GM19351 (cell line): ENCODE measurements around the gene IRAK3.
A peak's percentile ranks its signal among the peaks of the same experiment; 100 is the strongest.
"Not testable (repeated sequence)": the region's sequence is repeated elsewhere in the genome, so short reads cannot be mapped to it uniquely, and the experiment has no call there.

Experiments
- ATAC-seq: cut with Tn5 transposase; IDR thresholded peaks from one replicate; pipeline ENCODE4 v1.9.1; 2021; ENCODE audit warnings: mild to moderate bottlenecking, moderate library complexity; ENCODE audit not compliant: unreplicated experiment

The IRAK3 gene

DNA sequence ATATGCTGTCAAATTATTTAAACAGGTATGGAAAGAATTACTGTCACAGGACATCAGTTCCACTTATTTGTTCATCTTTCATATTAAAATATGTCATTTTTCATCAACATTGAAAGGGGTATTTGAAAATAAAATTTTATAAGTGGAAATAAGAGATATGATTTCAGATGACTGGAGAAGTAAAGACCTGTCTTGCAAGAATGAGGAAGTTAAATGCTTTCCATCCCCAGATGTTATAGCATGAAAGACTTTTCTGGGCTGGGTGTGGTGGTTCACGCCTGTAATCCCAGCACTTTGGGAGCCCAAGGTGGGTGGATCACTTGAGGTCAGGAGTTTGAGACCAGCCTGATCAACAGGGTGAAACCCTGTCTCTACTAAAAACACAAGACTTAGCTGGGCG is 22.6 kb downstream of the IRAK3 start:
- not testable (repeated sequence) for ATAC-seq

DNA sequence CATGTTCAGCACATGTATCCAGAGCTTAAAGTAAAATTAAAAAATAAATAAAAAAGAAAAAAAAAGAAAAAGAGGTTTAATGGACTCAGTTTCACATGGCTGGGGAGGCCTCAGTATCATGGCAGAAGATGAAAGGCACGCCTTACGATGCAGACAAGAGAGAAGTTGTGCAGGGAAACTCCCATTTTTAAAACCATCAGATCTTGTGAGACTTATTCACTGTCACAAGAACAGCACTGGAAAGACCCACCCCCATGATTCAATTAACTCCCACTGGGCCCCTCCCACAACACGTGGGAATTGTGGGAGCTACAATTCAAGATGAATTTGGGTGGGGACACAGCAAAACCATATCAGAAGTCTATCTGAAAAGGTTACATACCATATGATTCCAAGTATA is 24.0 kb downstream of the IRAK3 start:
- ATAC-seq: not testable (repeated sequence)

DNA sequence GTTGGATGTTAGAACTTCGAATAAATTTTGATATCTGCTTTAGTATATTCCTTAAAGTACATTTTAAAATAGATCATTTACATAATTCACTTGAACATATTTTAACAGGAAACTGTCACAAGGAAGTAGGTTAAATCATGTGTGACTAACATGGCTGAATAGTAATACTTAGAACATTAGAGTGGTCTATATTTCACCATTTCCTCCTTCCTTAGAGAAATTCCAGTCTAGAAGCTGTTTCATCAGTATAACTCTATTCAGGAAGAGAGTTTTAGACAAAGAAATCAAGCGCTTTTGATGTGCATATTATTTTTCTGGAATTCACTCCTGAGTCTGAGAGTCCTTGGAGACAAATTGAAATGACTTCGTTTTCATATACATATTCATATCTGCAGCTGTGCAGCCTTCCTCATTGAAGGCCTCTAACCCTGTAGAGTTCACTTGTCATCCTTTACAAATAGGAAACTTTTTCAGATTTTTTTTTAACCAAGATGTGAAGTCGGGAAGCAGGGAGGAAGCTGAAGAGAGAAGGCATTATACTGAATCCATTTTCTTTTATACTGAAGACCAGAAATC is 28.4 kb downstream of the IRAK3 start:
- no peak for ATAC-seq

DNA sequence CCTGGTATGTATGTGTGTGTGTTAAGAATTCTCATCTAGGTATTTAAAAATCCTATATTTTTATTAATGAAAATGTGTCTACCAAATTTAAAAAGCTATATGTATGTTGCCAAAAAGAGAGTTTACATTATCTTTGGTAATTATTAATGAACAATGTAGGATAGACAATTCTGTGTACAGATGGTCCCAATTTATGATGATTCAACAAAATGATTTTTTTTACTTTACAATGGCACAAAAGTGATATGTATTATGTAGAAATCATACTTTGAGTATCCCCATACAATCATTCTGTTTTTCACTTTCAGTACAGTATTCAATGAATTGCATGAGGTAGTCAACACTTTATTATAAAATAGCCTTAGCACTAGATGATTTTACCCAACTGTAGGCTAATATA is 39.4 kb downstream of the IRAK3 start:
- ATAC-seq: no peak

DNA sequence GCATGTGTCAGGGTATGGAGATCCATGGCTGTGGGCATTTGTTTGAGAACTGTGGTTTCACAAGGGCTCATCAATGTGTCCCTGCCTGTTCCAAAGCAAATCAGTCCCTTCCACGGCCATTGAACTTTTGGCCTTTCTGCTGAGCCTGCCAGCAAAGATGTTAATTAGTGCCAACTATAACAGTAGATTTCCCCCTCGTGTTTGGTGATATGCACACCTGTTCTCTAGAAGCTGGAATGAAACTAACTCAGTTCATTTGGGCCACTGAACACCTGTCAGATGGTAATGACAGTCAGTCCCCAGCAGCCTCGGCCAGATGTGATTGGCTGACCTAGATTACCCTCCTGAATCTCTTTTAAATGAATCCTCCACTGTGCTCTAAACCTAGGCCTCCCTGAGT is 43.2 kb downstream of the IRAK3 start:
- no peak for ATAC-seq

DNA sequence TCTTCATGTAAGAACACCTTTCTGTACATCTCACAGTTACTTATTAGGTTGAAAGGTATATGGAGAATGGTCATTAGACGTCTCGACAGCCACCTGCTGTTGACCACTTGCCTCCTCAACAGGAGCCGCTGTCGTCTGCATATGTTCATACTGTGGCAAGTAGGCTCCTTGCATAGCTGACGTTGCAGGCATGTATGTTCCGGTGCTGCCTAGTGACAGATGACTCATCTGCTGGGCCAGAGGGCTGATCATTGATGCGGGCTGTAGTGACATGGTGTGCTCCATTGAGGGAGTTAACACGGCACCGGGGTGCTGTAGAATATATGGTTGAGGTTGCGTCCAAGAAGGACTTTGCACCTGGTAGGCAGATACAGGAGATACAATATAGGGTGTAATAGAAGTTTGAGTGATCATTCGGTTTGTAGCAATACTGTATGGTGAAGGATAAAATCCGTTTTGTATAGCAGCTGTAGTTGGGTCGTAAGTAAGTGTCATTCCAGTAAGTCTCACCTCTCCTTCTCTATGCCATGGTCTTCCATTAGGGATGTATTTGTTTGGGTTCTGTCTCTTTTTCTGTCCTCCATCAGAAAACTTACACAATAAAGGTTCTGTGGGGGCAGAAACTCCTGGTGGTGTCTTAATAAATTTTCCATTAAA is 45.2 kb downstream of the IRAK3 start:
- peak; percentile 90 for ATAC-seq

DNA sequence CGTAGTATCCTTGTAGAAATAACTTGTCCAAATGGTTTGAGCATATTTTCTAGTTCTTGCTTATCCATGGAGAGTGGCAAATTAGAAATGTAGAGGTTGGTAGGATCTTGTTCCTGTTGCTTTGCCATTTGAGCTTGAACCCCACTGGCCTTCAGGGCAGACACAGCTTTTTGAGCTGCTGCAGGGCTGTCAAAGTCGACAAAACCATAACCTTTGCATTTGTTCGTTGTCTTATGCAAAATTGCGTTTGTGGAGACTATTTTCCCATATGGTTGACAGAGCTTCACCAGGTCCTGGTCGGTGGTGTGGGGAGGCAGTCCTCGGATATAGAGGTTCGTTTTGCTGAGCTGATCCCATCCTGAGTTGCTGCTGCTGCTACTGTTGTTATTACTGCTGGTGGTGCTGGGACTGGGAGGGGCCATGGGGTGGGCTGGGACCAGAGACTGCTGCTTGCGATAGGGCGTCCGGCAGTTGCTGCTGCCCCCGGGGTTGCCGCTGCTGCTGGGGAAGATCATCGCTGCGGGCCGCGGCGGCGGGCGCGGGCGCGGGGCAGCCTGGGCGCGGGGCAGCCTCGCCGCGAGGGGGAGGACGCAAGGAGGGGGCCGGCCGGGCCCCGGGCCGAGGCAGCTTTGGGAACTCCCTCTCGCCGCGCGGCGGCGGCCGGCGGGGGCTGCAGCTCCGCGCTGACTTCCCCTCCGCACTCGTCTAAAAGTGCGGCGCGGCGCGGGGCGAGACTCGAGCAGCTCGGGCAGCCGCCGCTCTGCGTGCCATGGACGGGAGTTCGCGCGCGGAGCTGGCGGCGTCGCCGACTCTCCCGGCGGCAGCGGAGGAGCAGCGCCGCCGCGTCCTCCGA is 46.0 kb downstream of the IRAK3 start:
- peak; percentile 44 for ATAC-seq

DNA sequence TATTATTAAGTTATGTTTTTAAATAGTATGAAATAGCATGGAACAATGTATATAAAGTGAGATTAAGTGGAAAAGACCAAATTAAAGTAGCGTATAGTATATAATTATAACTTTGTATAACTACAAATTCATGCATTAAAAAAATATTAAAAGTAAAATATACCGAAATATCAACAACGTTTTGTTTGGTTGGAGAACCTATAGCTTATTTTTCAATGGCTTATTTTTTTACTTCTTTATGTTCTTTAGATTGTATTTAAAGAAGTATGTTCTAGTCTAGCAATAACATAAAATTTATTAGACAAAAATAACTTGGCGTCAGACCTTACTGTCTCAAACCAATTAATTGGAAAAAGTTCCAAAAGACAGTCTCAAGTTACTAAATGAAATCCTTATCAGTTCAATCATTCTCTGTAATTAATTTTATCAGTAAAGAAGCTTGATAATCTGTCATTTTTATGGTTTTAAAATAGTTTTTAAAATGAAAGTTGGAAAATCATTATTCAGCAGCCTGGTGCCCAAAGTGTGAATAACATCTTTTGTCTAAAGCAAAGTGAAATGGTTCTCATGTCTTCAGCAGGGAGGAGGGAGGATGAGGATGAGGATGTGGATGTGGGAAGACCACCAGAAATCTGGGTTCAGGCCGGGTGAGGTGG is 46.7 kb downstream of the IRAK3 start:
- no peak for ATAC-seq

DNA sequence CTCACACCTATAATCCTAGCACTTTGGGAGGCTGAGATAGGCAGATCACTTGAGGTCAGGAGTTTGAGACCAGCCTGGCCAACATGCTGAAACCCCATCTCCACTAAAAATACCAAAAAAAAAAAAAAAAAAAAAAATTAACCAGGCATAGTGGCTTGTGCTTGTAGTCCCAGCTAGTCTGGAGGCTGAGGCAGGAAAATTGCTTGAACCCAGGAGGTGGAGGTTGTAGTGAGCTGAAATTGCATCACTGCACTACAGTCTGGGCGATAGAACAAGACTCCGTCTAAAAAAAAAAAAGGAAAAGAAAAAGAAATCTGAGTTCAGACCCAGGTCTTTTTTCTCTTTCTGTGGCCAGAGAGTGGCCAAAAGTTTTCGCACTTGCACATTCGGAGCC is 47.3 kb downstream of the IRAK3 start:
- ATAC-seq: not testable (repeated sequence)

DNA sequence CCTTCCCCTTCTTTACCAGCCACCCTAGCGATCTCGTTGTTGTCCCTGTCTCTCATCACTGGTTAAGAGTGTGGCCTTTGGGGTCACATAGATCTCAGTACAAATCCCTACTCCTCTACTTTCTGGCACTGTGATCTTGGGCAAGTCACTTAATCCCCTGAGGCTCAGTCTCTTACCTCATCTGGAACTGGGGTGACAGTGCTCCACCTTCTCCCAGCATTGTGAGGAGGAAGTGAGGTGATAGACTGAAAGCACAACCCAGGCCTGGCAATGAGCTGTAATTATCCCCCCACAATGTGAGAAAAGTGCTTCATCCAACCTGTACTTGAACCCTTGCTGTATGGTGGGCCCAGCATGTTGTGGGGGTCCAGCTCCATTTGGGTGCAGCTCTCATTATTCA is 48.0 kb downstream of the IRAK3 start:
- no peak for ATAC-seq

DNA sequence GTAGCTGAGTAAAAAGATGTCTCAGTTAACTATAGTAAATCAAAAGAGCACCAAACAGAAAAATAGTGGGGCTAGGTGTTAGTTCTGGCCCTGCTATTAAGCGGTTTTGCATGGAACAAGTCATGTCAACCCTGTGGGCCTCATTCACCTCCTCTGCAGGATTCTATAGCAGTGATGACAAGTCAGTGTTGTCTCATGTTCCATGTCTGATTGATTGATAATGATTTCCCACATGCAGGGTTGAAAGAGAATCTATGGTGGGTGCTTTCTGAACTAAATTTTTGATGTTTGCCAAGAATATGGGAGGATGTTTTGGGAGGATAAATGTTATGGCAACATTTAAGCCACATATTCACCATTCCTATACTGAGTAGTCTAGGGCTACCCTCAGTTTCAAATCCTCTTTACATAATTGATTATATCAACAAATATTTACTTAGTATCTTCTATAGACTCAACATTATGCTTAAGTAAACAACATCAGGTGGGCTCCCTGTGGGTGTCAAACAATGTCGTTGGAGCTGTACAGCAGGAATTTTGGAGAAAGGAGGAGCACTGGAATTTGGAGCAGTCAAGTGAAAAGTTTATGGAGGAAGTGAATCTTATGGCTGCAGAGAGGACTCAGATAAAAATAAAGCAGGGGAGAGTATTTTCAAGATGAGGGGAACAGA is 48.6 kb downstream of the IRAK3 start:
- no peak for ATAC-seq

DNA sequence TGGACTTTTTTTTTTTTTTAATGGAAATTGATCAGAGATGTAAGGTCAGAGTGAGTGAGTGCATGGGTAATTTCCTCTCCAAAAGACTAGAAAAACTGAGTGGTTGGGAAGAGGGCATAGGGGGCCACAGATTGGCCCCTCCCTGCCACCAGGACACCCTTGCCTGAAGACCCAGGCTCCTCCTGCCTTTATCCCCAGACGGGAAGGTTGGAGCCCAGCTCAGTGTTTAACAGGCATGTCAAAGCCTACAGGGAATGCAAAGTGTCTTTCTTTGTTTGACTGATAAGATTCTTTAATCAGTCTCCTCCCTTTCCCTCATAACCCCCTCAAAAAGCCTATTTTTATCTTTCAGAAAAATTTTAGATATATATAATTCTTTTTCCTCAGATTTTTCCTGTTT is 50.3 kb downstream of the IRAK3 start:
- no peak for ATAC-seq

DNA sequence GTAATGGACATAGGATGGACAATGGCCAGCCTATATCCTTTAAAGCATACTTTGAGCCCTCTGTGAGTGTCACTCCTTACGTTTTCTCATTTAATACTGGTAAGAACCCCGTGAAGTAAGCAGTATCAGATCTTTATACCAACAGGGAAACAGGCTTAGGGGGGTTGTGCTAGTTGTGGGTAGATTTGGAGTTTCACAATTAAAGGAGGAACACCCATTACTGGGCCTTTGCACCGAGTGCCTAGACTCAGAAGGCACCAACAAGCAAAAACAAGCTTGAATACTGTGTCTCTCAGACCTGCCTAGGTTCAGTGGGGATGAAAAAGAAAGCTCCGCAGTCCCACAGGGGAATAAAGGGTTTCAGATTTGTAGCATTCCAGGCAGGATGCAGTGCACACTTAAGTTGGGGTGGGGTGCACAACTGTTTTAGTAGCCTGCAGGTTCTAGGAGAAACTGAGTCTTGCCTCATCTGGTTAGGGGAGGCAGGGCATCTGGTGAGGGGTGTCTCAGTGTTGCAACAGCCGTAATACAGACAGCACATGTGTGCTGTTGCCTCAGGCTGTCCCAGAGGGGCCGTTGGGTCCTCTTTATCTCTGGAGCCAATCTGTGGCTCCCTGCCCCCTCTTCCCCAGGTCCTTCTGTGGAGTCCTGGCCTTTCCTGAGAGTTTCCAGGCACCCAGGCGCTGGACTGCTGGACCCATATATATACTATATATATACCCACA is 51.2 kb downstream of the IRAK3 start:
- no peak for ATAC-seq

DNA sequence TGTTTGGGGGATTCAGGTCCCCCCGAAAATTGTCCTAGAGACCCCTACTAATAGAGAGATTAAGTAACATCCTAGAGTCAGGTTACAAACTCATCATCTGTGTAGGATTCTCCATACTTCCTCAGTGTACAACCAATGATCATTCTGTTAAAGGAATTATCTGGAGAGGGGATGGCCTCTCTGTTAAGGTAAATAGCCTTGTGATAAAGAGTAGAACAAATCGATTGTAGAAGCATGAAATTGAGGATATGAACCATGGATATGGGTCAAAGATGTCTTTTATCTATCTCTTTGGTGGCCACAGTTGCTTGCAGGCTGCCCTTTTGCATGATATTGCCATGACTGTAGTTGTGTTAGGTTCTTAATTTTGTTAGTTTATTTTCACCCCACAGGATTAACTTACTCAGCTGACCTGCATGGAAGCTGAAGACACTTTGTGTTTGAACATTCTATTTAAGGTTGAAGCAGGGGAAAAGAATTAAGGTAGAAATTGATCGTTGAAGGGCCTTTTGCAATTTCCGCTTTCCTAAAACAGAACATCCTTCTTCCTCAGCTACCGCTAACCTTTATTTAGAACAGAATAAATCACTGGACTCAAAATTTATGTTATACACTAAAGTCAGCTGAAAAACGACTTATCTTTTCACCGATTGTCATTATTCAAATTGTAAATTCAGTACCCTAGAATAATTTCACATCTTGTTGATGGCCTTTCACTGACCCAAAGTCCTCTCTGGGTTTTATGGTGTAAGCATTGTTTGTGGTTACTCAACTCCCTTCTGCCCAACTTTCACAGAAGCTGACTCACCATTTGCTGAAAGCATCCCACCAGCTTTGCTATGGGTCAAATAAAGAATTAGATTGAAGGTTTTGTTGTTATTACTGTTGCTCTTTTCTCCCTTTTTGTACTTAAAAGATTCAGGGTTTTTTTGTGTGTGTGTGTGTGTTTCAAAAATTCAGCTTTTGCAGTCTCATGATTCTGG is 52.3 kb downstream of the IRAK3 start:
- no peak for ATAC-seq

DNA sequence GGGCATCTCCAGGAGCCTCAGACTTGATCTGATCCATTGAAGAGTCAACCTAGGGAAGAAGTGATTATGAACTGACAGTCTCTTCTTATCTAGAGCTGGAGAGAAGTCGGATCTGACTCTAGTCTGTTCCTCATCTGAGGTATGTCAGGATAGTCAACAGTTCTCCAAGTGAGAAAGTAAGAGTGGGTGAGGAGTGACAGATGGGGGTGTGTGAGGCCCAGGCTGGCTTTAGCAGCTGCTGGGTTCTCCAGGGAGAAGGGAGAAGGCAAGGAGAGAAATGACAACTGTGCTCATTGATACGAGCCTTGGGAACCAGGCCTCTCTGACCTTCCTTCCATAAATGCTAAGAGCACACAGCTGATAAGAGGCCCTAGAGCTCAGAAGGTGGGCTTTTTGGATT is 53.3 kb downstream of the IRAK3 start:
- ATAC-seq: no peak

DNA sequence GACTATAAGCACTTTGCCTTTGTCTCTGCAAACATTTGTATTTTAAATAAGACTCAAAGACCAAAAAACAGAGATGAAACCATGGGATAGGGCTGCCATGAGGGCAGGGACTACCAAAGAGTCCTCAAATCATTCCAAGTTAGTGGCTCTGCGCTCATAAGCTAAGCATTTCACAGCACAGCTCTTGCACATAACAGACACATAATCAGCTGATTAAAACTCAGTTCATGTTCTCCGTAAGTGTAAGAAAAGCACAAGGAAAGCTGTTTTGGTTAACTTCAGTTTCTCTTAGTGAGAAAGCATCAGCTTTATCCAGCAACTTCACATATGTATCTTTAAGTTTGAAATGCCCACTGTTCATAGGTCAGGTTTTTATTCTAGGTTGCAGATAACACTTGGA is 54.9 kb downstream of the IRAK3 start:
- ATAC-seq: no peak

DNA sequence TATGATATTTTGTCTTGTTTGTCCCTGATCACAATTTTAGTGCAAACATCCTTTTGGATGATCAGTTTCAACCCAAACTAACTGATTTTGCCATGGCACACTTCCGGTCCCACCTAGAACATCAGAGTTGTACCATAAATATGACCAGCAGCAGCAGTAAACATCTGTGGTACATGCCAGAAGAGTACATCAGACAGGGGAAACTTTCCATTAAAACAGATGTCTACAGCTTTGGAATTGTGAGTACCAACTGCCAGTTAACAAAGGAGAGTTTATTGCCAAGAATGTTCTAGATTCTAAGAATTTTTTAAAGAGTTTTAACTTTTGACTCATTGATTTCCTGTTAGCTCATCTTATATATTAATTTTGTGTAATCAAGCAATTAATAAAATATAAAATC is 55.4 kb downstream of the IRAK3 start:
- no peak for ATAC-seq

DNA sequence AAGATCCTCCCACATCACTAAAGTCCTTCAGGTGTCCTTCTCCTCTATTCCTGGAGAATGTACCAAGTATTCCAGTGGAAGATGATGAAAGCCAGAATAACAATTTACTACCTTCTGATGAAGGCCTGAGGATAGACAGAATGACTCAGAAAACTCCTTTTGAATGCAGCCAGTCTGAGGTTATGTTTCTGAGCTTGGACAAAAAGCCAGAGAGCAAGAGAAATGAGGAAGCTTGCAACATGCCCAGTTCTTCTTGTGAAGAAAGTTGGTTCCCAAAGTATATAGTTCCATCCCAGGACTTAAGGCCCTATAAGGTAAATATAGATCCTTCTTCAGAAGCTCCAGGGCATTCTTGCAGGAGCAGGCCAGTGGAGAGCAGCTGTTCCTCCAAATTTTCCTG is 58.7 kb downstream of the IRAK3 start:
- no peak for ATAC-seq

DNA sequence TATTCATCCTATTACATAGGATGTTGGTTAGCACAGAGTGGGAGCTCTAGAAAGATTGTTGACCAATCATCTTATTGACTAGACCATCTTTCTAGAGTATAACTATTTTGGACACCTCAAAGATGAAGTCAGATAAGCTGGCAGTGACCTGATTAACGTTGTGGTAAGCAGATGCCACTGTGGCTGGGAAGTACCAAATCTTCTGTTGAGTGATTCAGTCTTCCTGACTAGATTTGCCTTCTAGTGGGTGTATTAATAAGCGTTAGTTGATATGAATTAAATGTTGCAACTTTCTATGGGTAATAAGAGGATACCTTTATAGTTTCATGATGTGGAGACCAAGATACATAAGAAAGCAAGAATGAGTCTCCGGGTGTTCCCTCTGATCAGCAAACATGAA is 62.0 kb downstream of the IRAK3 start:
- no peak for ATAC-seq
